HG03520 (cell line): Measurements from ENCODE around the gene USP1.

Experiments used
- ATAC-seq: cut with Tn5 transposase; IDR thresholded peaks from one replicate; pipeline ENCODE4 v1.9.1; 2021; ENCODE audit warnings: mild to moderate bottlenecking, moderate library complexity; ENCODE audit not compliant: unreplicated experiment

Gene USP1

GRCh38 chr1:62436466-62437272 is at the start of gene USP1:
TSS of gene USP1 (plus strand) at chr1:62437049. CDS start at chr1:62439868, 2,819 bp downstream.
- peak; percentile 78 for ATAC-seq

DNA sequence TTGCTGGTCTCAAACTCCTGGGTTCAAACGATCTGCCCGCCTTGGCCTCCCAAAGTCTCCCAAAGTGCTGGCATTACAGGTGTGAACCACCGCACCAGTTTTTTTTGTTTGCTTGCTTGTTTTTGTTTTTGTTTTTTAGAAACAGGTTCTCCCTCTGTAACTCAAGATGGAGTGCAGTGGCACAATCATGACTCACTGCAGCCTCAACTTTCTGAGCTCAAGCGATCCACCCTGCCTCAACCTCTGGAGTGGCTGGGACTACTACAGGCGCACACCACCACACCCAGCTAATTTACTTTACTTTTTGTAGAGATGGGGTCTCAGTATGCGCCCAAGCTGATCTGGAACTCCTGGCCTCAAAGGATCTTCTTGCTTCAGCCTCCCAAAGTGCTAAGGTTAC is 47.3 kb upstream of the USP1 start:
- no peak for ATAC-seq

DNA sequence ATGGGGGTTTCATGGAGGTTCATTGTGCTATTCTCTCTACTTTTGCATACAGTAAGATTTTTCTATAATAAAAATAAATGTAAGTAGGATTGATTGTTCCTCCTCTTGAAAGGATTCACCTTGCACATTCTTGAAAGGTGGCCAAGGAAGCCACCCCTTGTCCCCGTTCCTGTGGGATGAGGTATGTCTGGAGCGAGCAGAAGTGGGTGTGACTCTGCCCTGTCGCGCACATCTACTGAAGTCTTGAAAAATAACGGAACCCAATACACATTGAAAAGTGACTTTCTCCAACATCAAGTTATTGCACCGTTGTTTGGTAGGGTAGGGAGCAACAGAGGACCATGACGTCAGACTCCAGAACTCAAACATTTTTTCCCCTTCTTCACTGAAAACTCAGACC is 46.8 kb upstream of the USP1 start:
- no peak for ATAC-seq

- ATAC-seq = no peak
These were observed 45.4 kb upstream of the USP1 start for GRCh38 chr1:62391369-62391971.

GRCh38 chr1:62392951-62393350 is 43.9 kb upstream of the USP1 start:
- no peak for ATAC-seq

GRCh38 chr1:62394646-62395045 is 42.2 kb upstream of the USP1 start:
- no peak for ATAC-seq

- ATAC-seq = no peak
These were observed 41.6 kb upstream of the USP1 start for GRCh38 chr1:62395291-62395690.

- no peak for ATAC-seq
These were observed 40.0 kb upstream of the USP1 start for GRCh38 chr1:62396871-62397270.

DNA sequence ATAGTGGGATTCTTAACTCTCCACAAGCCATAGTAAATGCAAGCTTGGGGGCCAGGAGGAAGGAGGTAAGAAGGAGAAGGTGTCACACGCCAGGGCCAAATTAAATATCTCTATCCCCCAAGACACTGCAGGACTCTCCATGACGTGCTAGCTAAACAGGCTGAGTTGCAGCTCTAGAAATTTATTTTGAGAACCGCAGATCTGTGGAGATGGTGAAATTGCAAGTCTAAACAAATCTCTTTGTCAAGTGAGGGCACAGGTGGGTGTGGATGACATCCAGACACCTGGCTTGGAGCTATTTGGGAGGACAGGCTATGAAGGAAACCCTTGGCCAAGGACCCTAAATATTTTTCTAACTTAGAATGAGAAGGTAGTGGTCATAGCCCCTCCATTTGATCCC is 39.5 kb upstream of the USP1 start:
- ATAC-seq = no peak

DNA sequence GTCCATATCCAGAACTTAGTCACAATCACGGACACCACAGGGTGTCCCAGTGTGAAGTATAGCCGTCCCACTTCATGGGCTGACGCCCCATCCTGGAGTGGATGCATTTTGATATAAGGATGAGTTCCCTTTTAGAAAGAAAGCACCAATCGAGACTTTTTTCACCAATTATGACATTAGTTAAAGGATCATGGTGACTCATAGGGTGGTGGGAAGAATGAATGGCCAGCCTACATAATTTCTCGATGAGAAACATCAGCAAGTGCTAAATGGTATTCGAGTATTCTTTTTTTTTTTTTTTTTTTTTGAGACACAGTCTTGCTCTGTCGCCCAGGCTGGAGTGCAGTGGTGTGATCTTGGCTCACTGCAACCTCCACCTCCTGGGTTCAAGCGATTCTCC is 38.5 kb upstream of the USP1 start:
- ATAC-seq = no peak

- no peak for ATAC-seq
These were observed 35.7 kb upstream of the USP1 start for GRCh38 chr1:62401034-62401760.

- ATAC-seq = no peak
These were observed 31.6 kb upstream of the USP1 start for GRCh38 chr1:62405247-62405646.

DNA sequence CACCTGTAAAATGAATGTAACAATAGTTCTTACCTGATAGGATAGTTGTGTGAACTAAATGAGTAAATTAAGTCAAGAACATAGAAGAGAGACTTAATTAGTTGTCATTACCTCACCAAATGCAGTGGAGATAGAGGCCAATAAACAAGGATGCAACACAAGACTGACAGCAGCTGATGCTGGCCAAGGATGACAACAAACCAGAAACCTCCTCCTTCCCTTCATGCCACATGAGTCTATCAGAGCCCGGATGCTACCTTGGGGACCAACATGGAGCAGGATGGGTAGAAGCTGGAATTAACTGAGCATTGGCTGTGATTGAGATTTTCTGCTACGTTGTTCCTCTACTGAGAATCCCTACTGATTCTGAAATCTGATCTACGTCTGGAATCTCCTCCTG is 30.3 kb upstream of the USP1 start:
- no peak for ATAC-seq

- ATAC-seq = no peak
These were observed 29.3 kb upstream of the USP1 start for GRCh38 chr1:62407398-62408009.

GRCh38 chr1:62415687-62416086 is 21.2 kb upstream of the USP1 start:
- ATAC-seq = no peak

GRCh38 chr1:62417351-62417999 is 19.4 kb upstream of the USP1 start:
- ATAC-seq = no peak

GRCh38 chr1:62420214-62420613 is 16.6 kb upstream of the USP1 start:
- no peak for ATAC-seq

GRCh38 chr1:62423580-62424242 is 13.1 kb upstream of the USP1 start:
- ATAC-seq = no peak

DNA sequence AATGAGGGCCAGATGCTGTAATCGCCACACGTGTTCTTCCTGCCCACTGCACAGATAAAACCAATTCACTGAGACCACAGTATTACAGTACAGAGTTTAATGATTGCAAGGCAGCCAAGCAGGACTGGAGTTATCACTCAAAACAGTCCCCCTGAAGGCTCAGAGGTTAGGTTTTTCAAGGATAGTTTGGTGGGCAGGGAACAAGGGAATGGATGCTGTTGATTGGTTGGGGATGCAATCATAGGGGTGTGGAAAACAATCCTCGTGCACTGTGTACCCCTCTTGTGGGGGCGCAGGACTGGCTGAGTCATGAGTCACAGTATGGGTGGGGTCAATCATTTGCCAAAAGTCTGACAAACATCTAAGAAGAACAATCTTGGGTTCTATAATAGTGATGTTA is 12.4 kb upstream of the USP1 start:
- no peak for ATAC-seq

DNA sequence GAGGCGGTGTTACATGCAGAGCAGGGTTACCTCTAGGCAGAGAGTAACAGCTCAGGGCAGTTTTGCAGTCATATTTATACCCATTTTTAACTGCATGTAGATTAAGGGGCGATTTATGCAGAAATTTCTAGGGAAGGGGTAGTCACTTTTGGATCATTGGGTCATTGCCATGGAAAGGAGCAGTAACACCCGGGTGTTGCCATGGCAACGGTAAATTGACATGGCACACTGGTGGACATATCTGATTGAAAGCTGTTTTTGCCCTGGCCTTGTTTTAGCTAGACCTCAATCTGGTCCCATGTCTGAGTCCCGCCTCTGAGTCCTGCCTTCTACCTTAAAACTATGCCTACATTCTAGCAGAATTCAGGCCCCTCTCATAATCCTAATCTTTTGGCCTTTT is 11.8 kb upstream of the USP1 start:
- no peak for ATAC-seq

GRCh38 chr1:62426237-62426636 is 10.6 kb upstream of the USP1 start:
- no peak for ATAC-seq
